Fibroblast of lung (primary cell): ENCODE results near the gene MYO6. TPM values are rescaled to one million over a fixed set of nuclear protein-coding genes. Genes with fewer than 3 reads are reported as not detected.

Experiments used
- DNase-seq, 2 donors: peaks; one replicate each; pipeline versions ENCODE4 v3.0.0 to v3.0.0-alpha.2; 2010; ENCODE audit warnings: low read depth in 2 of 2
- H2AFZ ChIP-seq: 2 replicates; pipeline ENCODE4 v1.5.1; 2012; ENCODE audit warnings: low read length, control low read depth, inconsistent platforms
- H3K27ac ChIP-seq: 2 replicates; pipeline ENCODE4 v1.5.1; 2011; ENCODE audit warnings: low read length, control low read depth; ENCODE audit not compliant: insufficient read depth
- H3K27me3 ChIP-seq: 2 replicates; pipeline ENCODE4 v1.5.1; 2011; ENCODE audit warnings: mild to moderate bottlenecking, low read length; ENCODE audit not compliant: control insufficient read depth, insufficient read depth
- H3K36me3 ChIP-seq: 2 replicates; pipeline ENCODE4 v1.5.1; 2011; ENCODE audit warnings: low read length; ENCODE audit not compliant: control insufficient read depth, insufficient read depth
- H3K4me1 ChIP-seq: 2 replicates; pipeline ENCODE4 v1.5.1; 2011; ENCODE audit warnings: low read length; ENCODE audit not compliant: control insufficient read depth, insufficient read depth; ENCODE audit errors: extremely low read depth
- H3K4me2 ChIP-seq: 2 replicates; pipeline ENCODE4 v1.5.1; 2011; ENCODE audit warnings: low read length, control low read depth; ENCODE audit not compliant: insufficient read depth; ENCODE audit errors: extremely low read depth
- H3K4me3 ChIP-seq, 4 experiments: fragments of 200-600 bp in 1 of 4; sonication (generic) in 1 of 4; replicated peaks in 1 of 4; 2 replicates each; pipeline ENCODE4 v1.5.1; 2011 to 2016; ENCODE audit warnings: low read length in 4 of 4, low read depth in 3 of 4, mild to moderate bottlenecking in 3 of 4, control low read depth in 2 of 4, inconsistent platforms in 1 of 4, mixed read lengths in 1 of 4; ENCODE audit not compliant: insufficient read depth in 1 of 4; ENCODE audit errors: control extremely low read depth in 1 of 4
- H3K79me2 ChIP-seq: 2 replicates; pipeline ENCODE4 v1.5.1; 2012; ENCODE audit warnings: mild to moderate bottlenecking, low read length, inconsistent platforms; ENCODE audit not compliant: control insufficient read depth, insufficient read depth
- H3K9ac ChIP-seq: 2 replicates; pipeline ENCODE4 v1.5.1; 2011; ENCODE audit warnings: mild to moderate bottlenecking, low read length, control low read depth; ENCODE audit not compliant: insufficient read depth
- H3K9me3 ChIP-seq: 2 replicates; pipeline ENCODE4 v1.5.1; 2012; ENCODE audit warnings: low read depth, low read length; ENCODE audit not compliant: control insufficient read depth, insufficient read depth
- H4K20me1 ChIP-seq: 2 replicates; pipeline ENCODE4 v1.5.1; 2011; ENCODE audit warnings: low read length; ENCODE audit not compliant: control insufficient read depth, insufficient read depth; ENCODE audit errors: extremely low read depth
- EZH2 ChIP-seq: IDR thresholded peaks from 2 replicates; pipeline ENCODE4 v1.5.1; 2012; ENCODE audit warnings: low read length, control low read depth, mild to moderate bottlenecking; ENCODE audit errors: missing control alignments
- polyA plus RNA-seq, 2 donors: library from polyadenylated mRNA; depleted of rRNA in 1 of 2; stranded (reverse) in 1 of 2; unstranded in 1 of 2; fragments of >200 nt; gene quantifications; 2 replicates each; pipeline ENCODE4 v1.2.1, GENCODE V29; 2011 to 2012; ENCODE audit warnings: missing spikeins in 1 of 2
- total RNA-seq: library from RNA; depleted of rRNA; stranded (reverse); fragments of >200 nt; gene quantifications from 2 replicates; pipeline ENCODE4 v1.2.1, GENCODE V29; 2014
- TF ChIP-seq, protein P1 (sequence below), 2 donors: IDR thresholded peaks in 1 of 2; conservative IDR thresholded peaks in 1 of 2; 1 replicate in 1 of 2; 2 replicates in 1 of 2; pipeline ENCODE4 v1.5.1; 2011 to 2012; ENCODE audit warnings: low read length in 2 of 2, control low read depth in 1 of 2, inconsistent platforms in 1 of 2, low read depth in 1 of 2, mild to moderate bottlenecking in 1 of 2

Gene MYO6
- total and polyA plus RNA-seq, 2 donors (not counting 1 experiment from before 2014, with no cell fraction given): 16.9 to 24.9 TPM

DNA sequence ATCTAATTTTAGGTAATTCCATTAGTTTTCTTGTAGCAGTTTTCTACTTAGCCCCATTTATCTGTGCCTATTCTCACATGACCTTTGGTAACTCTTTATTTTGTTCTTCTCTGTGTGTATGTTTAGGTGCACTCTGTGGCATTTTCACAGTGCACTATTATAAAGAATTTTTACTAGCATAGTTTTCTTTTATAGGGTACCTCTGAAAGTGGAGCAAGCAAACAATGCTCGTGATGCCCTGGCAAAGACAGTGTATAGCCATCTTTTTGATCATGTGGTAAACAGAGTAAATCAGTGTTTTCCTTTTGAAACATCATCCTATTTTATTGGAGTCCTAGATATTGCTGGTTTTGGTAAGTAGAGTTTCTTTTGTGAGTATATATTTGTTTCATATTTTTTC is 107.9 kb downstream of the MYO6 start:
- Histone ChIP-seq H3K27me3 (no peaks in the 10 kb centered on the region), H3K4me3 (no peak overlapping the region), H3K9ac (no peak overlapping the region), H3K79me2 (no peaks in the 10 kb centered on the region), H3K4me1 (no peaks in the 10 kb centered on the region), H3K36me3 (no peaks in the 10 kb centered on the region), H4K20me1 (no peaks in the 10 kb centered on the region), H3K9me3 (no peaks in the 10 kb centered on the region), H2AFZ (no peak overlapping the region), H3K27ac (no peak overlapping the region), H3K4me2 (no peak overlapping the region)
- no peak for DNase-seq
- no peak for TF ChIP-seq EZH2

- TF ChIP-seq EZH2: no peak
- TF ChIP-seq, protein P1, sequence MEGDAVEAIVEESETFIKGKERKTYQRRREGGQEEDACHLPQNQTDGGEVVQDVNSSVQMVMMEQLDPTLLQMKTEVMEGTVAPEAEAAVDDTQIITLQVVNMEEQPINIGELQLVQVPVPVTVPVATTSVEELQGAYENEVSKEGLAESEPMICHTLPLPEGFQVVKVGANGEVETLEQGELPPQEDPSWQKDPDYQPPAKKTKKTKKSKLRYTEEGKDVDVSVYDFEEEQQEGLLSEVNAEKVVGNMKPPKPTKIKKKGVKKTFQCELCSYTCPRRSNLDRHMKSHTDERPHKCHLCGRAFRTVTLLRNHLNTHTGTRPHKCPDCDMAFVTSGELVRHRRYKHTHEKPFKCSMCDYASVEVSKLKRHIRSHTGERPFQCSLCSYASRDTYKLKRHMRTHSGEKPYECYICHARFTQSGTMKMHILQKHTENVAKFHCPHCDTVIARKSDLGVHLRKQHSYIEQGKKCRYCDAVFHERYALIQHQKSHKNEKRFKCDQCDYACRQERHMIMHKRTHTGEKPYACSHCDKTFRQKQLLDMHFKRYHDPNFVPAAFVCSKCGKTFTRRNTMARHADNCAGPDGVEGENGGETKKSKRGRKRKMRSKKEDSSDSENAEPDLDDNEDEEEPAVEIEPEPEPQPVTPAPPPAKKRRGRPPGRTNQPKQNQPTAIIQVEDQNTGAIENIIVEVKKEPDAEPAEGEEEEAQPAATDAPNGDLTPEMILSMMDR (conservative IDR thresholded peaks at IDR 0.05 in 1 of 2, IDR thresholded peaks at IDR 0.05 in 1 of 2; ENCODE audit: low read depth in 1 of 2, low read length in 2 of 2): no peak
- H3K27ac ChIP-seq: no peak overlapping the region
These were observed 114.0 kb downstream of the MYO6 start for GRCh38 chr6:75863001-75863400.

GRCh38 chr6:75863784-75864183 is 114.7 kb downstream of the MYO6 start:
- no peak overlapping the region for H2AFZ ChIP-seq
- H4K20me1 ChIP-seq: no peaks in the 10 kb centered on the region
- DNase-seq: no peak
- TF ChIP-seq EZH2: no peak
- TF ChIP-seq, protein P1 (conservative IDR thresholded peaks at IDR 0.05 in 1 of 2, IDR thresholded peaks at IDR 0.05 in 1 of 2; ENCODE audit: low read depth in 1 of 2, low read length in 2 of 2): no peak
- H3K27ac ChIP-seq: no peak overlapping the region
- H3K9ac ChIP-seq: no peak overlapping the region
- H3K27me3 ChIP-seq: no peaks in the 10 kb centered on the region
- H3K9me3 ChIP-seq: no peaks in the 10 kb centered on the region
- H3K4me1 ChIP-seq: no peaks in the 10 kb centered on the region
- no peaks in the 10 kb centered on the region for H3K36me3 ChIP-seq
- H3K4me2 ChIP-seq: no peak overlapping the region
- no peaks in the 10 kb centered on the region for H3K79me2 ChIP-seq
- H3K4me3 ChIP-seq: no peak overlapping the region

More at GRCh38 chr6:75863001-75863400, 114.0 kb downstream of the MYO6 start:
- Histone ChIP-seq H3K4me2 (no peak overlapping the region), H2AFZ (no peak overlapping the region), H4K20me1 (no peaks in the 10 kb centered on the region), H3K9ac (no peak overlapping the region), H3K4me1 (no peaks in the 10 kb centered on the region), H3K36me3 (no peaks in the 10 kb centered on the region), H3K9me3 (no peaks in the 10 kb centered on the region), H3K79me2 (no peaks in the 10 kb centered on the region), H3K27me3 (no peaks in the 10 kb centered on the region), H3K4me3 (no peak overlapping the region)
- DNase-seq: no peak
